Measurements from ENCODE around the gene PTGDS. TPM values are rescaled to one million over a fixed set of nuclear protein-coding genes. Genes with fewer than 3 reads are reported as not detected.
A peak's percentile ranks its signal among the peaks of the same experiment; 100 is the strongest.

PTGDS gene
- total RNA-seq, 4 donors from 2014 or later = 10.4 to 77.9 (median 51.6) TPM

DNA sequence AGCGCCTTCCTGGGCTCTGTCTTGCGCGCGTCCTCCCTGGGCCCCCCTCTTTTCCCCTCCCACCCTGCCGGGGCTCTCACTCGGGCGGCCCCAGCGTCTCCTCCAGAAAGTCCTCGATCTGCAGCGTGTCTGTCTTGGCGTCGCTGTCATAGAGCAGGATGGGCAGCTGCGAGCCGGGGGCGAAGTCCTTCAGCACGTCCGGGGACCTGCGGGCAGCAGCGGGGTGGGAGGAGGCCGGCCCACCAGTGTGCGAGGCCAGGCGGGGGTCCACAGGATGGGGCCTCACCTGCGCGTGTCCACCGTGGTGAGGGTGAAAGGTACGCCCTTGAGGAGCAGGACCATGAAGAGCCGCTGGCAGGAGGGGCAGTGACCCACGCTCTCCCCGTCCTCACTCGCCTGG lies 18.1 kb downstream of the PTGDS start:
- peaks cover 32 to 57% (median 48%) of the 10 kb centered on the region in 4 donors for H3K4me1 ChIP-seq
- no peak for TF ChIP-seq POLR2A (IDR thresholded peaks at IDR 0.05; ENCODE audit: low read depth)
- H3K9me3 ChIP-seq = no peaks in the 10 kb centered on the region
- 40% methylated on average over 20 of the region's 30 CpGs for WGBS
- no peak for DNase-seq (ENCODE audit: extremely low spot score)
- peaks cover 4 to 18% (median 14%) of the 10 kb centered on the region in 4 donors for H3K36me3 ChIP-seq
- H3K27ac ChIP-seq (replicated peaks in 1 of 4) = no peak overlapping the region
- intact Hi-C loops (cut with DNase I) = no loop called here
- H3K27me3 ChIP-seq = peaks cover 0 to 60% (median 14%) of the 10 kb centered on the region in 4 donors
- H3K4me3 ChIP-seq = peak overlapping the region in 3 of 4 donors; percentile 4 to 38 (median 10)

DNA sequence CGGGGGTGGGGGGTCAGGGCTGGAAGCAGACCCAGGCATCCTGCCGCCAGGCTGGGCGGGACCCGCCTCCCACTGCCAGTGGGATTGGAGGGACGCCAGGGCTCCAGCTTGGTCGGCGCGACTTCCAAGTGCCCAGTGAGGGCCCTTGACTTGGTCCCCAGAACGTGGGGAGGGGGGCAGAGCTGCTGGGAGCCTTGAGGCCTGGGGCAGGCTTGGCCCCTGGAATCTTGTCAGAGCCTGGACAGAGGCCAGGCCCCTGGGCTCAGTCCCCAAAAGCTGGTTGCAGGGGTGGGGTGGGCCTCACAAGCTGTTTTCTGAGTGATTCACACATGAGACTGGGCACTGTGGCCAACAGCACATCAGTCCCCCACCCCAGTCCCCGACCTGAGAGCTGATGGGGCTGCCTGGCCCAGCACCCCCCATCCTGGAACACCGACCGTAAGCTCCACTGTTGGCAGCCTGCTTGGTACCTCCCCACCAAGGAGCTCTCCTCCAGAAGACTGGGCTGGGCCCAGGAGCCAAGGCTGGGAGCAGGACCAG lies 18.5 kb downstream of the PTGDS start:
- WGBS = 22% methylated on average over 6 of the region's 12 CpGs
- peaks cover 4 to 18% (median 14%) of the 10 kb centered on the region in 4 donors for H3K36me3 ChIP-seq
- H3K27me3 ChIP-seq = peaks cover 0 to 60% (median 14%) of the 10 kb centered on the region in 4 donors
- no peak overlapping the region for H3K27ac ChIP-seq (replicated peaks in 1 of 4)
- peak overlapping the region in 3 of 4 donors; percentile 10 to 38 (median 12) for H3K4me3 ChIP-seq
- intact Hi-C loops (cut with DNase I) = no loop called here
- TF ChIP-seq POLR2AphosphoS5 (IDR thresholded peaks at IDR 0.05) (no peak), EP300 (IDR thresholded peaks at IDR 0.05) (no peak), POLR2A (IDR thresholded peaks at IDR 0.05; ENCODE audit: low read depth) (no peak)
- TF ChIP-seq, protein P1, sequence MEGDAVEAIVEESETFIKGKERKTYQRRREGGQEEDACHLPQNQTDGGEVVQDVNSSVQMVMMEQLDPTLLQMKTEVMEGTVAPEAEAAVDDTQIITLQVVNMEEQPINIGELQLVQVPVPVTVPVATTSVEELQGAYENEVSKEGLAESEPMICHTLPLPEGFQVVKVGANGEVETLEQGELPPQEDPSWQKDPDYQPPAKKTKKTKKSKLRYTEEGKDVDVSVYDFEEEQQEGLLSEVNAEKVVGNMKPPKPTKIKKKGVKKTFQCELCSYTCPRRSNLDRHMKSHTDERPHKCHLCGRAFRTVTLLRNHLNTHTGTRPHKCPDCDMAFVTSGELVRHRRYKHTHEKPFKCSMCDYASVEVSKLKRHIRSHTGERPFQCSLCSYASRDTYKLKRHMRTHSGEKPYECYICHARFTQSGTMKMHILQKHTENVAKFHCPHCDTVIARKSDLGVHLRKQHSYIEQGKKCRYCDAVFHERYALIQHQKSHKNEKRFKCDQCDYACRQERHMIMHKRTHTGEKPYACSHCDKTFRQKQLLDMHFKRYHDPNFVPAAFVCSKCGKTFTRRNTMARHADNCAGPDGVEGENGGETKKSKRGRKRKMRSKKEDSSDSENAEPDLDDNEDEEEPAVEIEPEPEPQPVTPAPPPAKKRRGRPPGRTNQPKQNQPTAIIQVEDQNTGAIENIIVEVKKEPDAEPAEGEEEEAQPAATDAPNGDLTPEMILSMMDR (IDR thresholded peaks at IDR 0.05) = no peak
- no peaks in the 10 kb centered on the region for H3K9me3 ChIP-seq
- peaks cover 32 to 57% (median 48%) of the 10 kb centered on the region in 4 donors for H3K4me1 ChIP-seq
- no peak for DNase-seq (ENCODE audit: extremely low spot score)

DNA sequence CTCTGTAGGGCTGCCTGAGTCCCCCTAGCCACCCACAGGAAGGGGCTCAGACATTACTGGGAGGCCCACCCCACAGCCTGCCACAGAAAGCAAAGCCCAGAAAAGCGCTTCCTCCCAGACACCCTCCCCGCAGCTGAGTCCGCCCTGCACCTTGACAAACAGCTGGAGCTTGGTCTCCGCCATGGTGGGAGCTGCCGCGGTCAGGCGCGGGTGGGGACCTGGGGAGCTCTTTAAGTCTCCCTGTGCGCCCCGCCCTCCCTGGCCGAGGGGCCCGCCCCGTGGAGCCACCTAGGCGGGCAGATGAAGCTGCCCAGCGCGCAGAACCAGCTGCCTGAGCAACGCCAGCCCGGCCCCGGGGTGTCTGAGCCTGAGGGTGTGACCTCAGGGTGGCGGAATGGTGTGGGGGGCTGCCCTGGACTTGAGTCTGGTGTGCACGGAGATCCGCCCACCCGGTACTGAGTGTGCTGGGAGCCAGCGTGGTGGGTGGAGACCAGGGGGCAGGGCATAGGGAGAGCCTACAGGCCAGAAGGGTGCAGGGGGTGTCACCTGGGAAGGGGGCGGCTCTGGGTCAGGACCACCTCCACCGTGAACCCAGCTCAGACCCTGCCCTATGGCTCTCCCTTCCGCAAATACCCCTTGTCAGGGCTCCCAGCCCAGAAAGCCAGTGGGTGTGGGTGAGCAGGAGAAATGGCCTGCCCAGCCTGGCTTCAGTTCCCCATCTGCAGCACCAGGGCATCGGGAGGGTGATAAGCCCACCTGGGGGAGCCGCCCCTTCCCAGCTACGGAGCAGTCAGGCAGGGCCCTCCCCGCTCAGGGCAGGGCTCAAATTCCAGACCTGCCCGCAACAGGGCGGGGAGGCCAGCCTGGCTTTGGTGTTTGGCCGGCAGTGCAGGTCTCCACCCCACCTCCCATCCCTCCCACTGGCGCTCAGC lies 19.3 kb downstream of the PTGDS start, which contains the start of gene CLIC3:
Gene CLIC3 (minus strand): TSS at position 208 of the 932 bp plus-strand sequence. CDS start 25 bp downstream, at position 183.
- 44% methylated on average over 10 of the region's 35 CpGs for WGBS
- peaks cover 0 to 60% (median 14%) of the 10 kb centered on the region in 4 donors for H3K27me3 ChIP-seq
- DNase-seq (ENCODE audit: extremely low spot score) = peak; percentile 93
- no peak within 1 kb of the TSS for H3K27ac ChIP-seq (replicated peaks in 1 of 4)
- TF ChIP-seq POLR2AphosphoS5 (IDR thresholded peaks at IDR 0.05) = no peak
- no peak for TF ChIP-seq POLR2A (IDR thresholded peaks at IDR 0.05; ENCODE audit: low read depth)
- TF ChIP-seq, protein P1 (IDR thresholded peaks at IDR 0.05) = no peak
- TF ChIP-seq EP300 (IDR thresholded peaks at IDR 0.05) = no peak
- peak within 1 kb of the TSS in 3 of 4 donors; percentile 12 to 38 (median 15) for H3K4me3 ChIP-seq
- H3K36me3 ChIP-seq = peaks cover 4 to 18% (median 14%) of the 10 kb centered on the region in 4 donors
- peaks cover 27 to 53% (median 45%) of the 10 kb centered on the region in 4 donors for H3K4me1 ChIP-seq
- intact Hi-C loops (cut with DNase I) = no loop called here
- H3K9me3 ChIP-seq = no peaks in the 10 kb centered on the region

DNA sequence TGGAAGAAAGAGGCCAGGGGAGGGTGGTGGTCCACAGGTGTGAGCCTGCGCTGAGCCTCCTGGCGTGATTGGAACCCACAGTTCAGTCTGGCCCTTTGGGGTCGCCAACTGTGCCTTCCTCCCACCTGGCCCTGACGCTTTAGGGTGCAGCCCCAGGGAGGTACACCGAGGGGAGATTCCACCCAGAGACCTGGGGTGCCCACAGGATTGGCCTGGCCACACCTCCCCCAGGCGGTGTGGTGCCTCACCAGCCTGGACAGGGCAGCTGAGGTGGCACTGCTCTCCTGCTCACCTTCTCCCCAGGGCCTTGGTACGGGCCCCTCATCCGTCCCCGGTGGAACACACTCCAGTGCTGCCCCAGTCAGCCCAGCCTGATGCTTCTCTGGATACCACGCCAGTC lies 20.1 kb downstream of the PTGDS start:
- H3K27me3 ChIP-seq = peaks cover 0 to 60% (median 14%) of the 10 kb centered on the region in 4 donors
- no peak for DNase-seq (ENCODE audit: extremely low spot score)
- no peak overlapping the region for H3K4me3 ChIP-seq
- no peaks in the 10 kb centered on the region for H3K9me3 ChIP-seq
- 91% methylated on average over 7 of the region's 10 CpGs for WGBS
- intact Hi-C loops (cut with DNase I) = no loop called here
- no peak overlapping the region for H3K27ac ChIP-seq (replicated peaks in 1 of 4)
- H3K4me1 ChIP-seq = peaks cover 27 to 48% (median 43%) of the 10 kb centered on the region in 4 donors
- TF ChIP-seq POLR2A (IDR thresholded peaks at IDR 0.05; ENCODE audit: low read depth) (no peak), POLR2AphosphoS5 (IDR thresholded peaks at IDR 0.05) (no peak), EP300 (IDR thresholded peaks at IDR 0.05) (no peak)
- TF ChIP-seq, protein P1 (IDR thresholded peaks at IDR 0.05) = no peak
- peaks cover 4 to 18% (median 14%) of the 10 kb centered on the region in 4 donors for H3K36me3 ChIP-seq

DNA sequence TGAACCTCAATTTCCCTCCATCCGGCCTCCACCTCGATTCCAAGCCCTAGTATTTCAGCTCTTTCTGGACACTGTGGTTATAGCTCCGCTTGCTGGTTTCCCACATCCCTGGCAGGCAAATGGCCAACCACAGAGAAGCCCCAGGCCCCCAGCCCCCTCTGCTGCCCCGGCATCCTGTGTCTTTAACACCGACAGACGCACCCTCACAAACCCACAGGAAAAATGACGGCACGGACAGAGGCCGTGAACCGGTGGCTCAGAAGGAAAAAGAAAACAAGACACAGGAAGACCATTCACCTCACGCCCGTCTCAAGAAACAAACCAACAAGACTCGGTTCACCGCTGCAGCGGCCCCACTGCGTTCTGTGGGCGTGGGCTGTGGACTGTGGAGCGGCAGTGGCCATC lies 20.5 kb downstream of the PTGDS start:
- peaks cover 26 to 43% (median 39%) of the 10 kb centered on the region in 4 donors for H3K4me1 ChIP-seq
- peaks cover 0 to 59% (median 14%) of the 10 kb centered on the region in 4 donors for H3K27me3 ChIP-seq
- no peak overlapping the region for H3K4me3 ChIP-seq
- TF ChIP-seq EP300 (IDR thresholded peaks at IDR 0.05) (no peak), POLR2AphosphoS5 (IDR thresholded peaks at IDR 0.05) (no peak), POLR2A (IDR thresholded peaks at IDR 0.05; ENCODE audit: low read depth) (no peak)
- TF ChIP-seq, protein P1 (IDR thresholded peaks at IDR 0.05) = no peak
- DNase-seq (ENCODE audit: extremely low spot score) = no peak
- no peak overlapping the region for H3K27ac ChIP-seq (replicated peaks in 1 of 4)
- peaks cover 4 to 18% (median 14%) of the 10 kb centered on the region in 4 donors for H3K36me3 ChIP-seq
- 43% methylated on average over 18 of the region's 18 CpGs for WGBS
- intact Hi-C loops (cut with DNase I) = no loop called here
- H3K9me3 ChIP-seq = no peaks in the 10 kb centered on the region

All from esophagus muscularis mucosa (tissue), 4 donors.